H1 (cell line): ENCODE measurements around the gene SORL1-AS1.

Experiments used
- JUN ChIP-seq: IDR thresholded peaks from 2 replicates; pipeline ENCODE4 v1.6.1; 2011; ENCODE audit warnings: low read depth, mild to moderate bottlenecking, improper control_type of control experiment, low read length
- ZNF274 ChIP-seq: IDR thresholded peaks from 2 replicates; pipeline ENCODE4 v1.7.0; 2012; ENCODE audit warnings: low read length, borderline replicate concordance; ENCODE audit errors: extremely low read depth

SORL1-AS1 gene

DNA sequence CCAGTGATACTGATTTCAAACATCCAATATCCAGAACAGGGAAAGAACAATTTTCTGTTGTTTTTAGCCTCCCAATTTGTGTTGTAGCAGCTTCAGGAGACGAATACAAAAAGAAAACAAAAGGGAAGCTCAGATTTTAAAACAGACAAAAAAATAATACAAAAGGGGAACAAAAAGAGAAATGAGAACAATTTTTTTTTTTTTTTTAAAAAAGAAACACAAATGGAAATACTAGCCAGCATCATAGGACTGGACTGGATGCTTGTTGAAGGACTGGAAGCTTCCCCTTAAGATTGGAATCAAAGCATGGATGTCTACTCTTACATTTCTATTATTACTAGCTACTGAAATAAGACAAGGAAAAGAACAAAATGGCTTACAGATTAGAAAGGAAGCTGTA lies 47.1 kb downstream of the SORL1-AS1 start (continued):
- TF ChIP-seq ZNF274 = no peak
- TF ChIP-seq JUN = no peak
- TF ChIP-seq, all 59 proteins: peak for 0
